Measurements from ENCODE around the gene IL26. TPM values are rescaled to one million over a fixed set of nuclear protein-coding genes. Genes with fewer than 3 reads are reported as not detected.
A peak's percentile ranks its signal among the peaks of the same experiment; 100 is the strongest.
"Not testable (repeated sequence)": the region's sequence is repeated elsewhere in the genome, so short reads cannot be mapped to it uniquely, and the experiment has no call there.

Gene IL26
- total RNA-seq, 1 experiment from 2014 or later: not detected

- DNase-seq (ENCODE audit: low read depth): no peak
Observed at GRCh38 chr12:68199127-68199526, 26.5 kb downstream of the IL26 start.

GRCh38 chr12:68198507-68199086 is 27.0 kb downstream of the IL26 start:
- no peak for DNase-seq (ENCODE audit: low read depth)

GRCh38 chr12:68190301-68190700 is 35.3 kb downstream of the IL26 start:
- DNase-seq (ENCODE audit: low read depth): no peak

- peak; percentile 81 for DNase-seq (ENCODE audit: low read depth)
Observed at GRCh38 chr12:68189821-68190242, 35.8 kb downstream of the IL26 start.

GRCh38 chr12:68185598-68185997 is 40.0 kb downstream of the IL26 start:
- DNase-seq (ENCODE audit: low read depth): no peak

- DNase-seq (ENCODE audit: low read depth): peak; percentile 16
Observed at GRCh38 chr12:68180792-68181744, 44.5 kb downstream of the IL26 start.

GRCh38 chr12:68178774-68179439 is 46.7 kb downstream of the IL26 start:
- no peak for DNase-seq (ENCODE audit: low read depth)

GRCh38 chr12:68178184-68178583 is 47.4 kb downstream of the IL26 start:
- no peak for DNase-seq (ENCODE audit: low read depth)

GRCh38 chr12:68177562-68177961 is 48.0 kb downstream of the IL26 start:
- no peak for DNase-seq (ENCODE audit: low read depth)

- no peak for DNase-seq (ENCODE audit: low read depth)
Observed at GRCh38 chr12:68176257-68176656, 49.4 kb downstream of the IL26 start.

- no peak for DNase-seq (ENCODE audit: low read depth)
Observed at GRCh38 chr12:68175557-68176061, 50.0 kb downstream of the IL26 start.

- DNase-seq (ENCODE audit: low read depth): not testable (repeated sequence)
Observed at GRCh38 chr12:68174761-68175160, 50.8 kb downstream of the IL26 start.

- DNase-seq (ENCODE audit: low read depth): no peak
Observed at GRCh38 chr12:68173792-68174191, 51.8 kb downstream of the IL26 start.

- no peak for DNase-seq (ENCODE audit: low read depth)
Observed at GRCh38 chr12:68170726-68171125, 54.9 kb downstream of the IL26 start.

GRCh38 chr12:68169213-68169889 is 56.3 kb downstream of the IL26 start:
- DNase-seq (ENCODE audit: low read depth): no peak

GRCh38 chr12:68166317-68166831 is 59.2 kb downstream of the IL26 start:
- no peak for DNase-seq (ENCODE audit: low read depth)

GRCh38 chr12:68163560-68164081 is 62.0 kb downstream of the IL26 start:
- peak; percentile 13 for DNase-seq (ENCODE audit: low read depth)

GRCh38 chr12:68162374-68162773 is 63.2 kb downstream of the IL26 start:
- no peak for DNase-seq (ENCODE audit: low read depth)

GRCh38 chr12:68159681-68160304 is 65.8 kb downstream of the IL26 start, which contains the start of gene IFNG:
Gene IFNG (minus strand): TSS chr12:68159740. CDS start chr12:68159615, 125 bp downstream.
- DNase-seq (ENCODE audit: low read depth): no peak

- DNase-seq (ENCODE audit: low read depth): no peak
Observed at GRCh38 chr12:68158432-68158831, 67.2 kb downstream of the IL26 start.

GRCh38 chr12:68157380-68157779 is 68.2 kb downstream of the IL26 start:
- no peak for DNase-seq (ENCODE audit: low read depth)

All from RPMI7951 (cell line).